Colon (tissue), 2 donors: Measurements from ENCODE around the gene RNF187.

Experiments
- FAIRE-seq: peaks from 2 replicates; lab custom pipeline; 2012; peaks lifted over from hg19 to GRCh38; lab: Jason Lieb, UNC
- donor health status: control.
- donor health status: control.

RNF187 gene

DNA sequence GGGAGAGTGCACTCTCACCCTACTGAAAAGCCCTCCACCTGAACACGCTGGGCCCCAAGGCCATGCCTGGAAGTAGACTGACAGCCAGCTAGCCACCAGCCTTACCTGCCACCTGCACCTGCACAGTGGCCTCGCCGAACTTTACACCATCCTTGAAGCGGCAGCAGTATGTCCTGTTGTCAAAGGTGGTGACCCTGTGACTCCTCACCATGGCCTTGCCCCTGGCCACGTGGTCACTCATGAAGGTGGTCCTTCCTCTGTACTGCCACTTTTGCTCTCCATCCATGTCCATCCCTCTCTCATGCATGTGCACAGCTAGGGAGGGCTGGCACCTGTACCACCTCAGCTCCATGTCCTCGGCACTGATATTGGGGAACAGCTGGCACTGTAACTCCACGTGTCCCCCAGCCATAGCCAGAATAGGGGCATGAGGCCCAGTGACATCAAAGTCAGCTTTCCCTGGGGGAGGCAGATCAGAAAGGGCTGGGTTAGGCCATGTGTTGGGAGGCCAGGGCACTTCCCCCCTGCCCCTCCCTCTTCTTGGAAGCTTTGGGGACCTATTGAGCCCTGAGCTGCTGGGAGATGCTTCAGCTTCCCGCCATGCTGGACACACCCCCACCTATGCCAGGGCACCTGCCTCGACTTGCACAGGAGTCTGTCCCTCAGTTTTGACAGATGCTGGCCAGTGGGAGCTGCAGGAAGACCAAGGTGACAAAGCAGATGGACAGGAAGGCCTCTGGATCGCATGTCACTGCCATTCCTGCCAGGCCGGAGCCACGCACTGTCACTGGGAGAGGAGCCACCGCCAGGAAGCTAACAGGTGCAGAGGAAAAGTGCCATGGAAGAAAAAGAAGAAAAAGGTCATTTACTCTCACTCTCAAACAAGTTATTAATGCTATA lies 24.6 kb downstream of the RNF187 start:
- FAIRE-seq: no peak

- FAIRE-seq: no peak
These were observed 25.6 kb downstream of the RNF187 start for GRCh38 chr1:228512781-228513198.

DNA sequence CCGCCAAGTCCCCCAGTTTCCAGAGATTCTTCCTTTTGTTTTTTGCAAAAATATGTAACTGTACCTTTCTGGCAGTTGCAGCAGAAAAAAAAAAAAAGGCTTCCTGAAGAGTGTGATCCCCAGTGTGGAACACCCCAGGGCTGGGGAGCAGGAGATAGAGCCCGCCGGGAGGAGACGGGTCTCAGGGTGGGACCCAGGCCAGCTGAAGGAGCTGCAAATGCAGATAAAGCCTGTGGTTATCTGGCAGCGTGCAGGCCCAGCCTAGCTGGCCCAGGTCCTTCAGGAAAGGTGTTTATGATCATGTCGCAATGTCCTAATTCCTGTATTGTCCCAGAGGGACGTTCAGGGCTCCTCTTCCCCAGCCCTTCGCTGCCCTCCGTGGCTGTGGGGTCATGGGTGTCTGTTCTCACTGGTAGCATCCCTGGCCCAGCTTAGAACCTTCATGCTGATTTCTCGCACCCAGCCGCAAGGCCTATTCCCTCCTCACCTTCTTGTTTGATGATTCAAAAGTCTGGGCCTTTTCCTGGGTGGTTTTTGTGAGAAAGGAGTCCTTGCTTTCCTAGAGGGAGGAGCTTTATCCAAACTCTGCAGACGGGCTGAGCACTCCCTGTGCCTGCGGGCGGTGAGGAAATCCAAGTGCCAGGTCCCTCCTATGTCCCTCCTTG lies 26.2 kb downstream of the RNF187 start:
- FAIRE-seq: no peak

- no peak for FAIRE-seq
These were observed 27.2 kb downstream of the RNF187 start for GRCh38 chr1:228514421-228514820.

DNA sequence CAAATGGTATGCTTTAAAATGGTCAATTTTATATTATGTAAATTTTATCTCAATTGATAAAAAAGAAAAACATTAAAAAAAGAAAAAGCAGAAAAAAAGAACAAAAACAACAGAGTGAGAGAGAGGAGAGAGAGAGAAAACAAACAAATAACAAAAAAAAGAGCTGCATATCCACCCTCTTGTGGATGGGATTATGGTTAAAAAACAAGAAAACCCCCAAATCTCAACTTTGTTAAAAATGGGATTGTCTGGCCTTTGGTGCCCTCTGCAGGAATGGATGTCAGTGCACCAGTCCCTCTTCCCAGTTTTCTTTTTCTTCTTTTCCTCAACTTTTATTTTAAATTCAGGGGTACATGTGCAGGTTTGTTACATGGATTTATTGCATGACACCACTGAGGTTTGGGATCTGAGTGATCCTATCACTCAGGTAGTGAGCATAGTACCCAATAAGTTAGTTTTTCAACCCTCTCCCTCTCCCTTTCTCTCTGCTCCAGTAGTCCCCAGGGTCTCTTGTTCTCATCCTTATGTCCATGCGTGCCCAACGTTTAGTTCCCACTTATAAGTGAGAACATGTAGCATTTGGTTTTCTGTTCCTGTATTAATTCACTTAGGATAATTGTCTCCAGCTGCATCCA lies 28.1 kb downstream of the RNF187 start:
- no peak for FAIRE-seq

DNA sequence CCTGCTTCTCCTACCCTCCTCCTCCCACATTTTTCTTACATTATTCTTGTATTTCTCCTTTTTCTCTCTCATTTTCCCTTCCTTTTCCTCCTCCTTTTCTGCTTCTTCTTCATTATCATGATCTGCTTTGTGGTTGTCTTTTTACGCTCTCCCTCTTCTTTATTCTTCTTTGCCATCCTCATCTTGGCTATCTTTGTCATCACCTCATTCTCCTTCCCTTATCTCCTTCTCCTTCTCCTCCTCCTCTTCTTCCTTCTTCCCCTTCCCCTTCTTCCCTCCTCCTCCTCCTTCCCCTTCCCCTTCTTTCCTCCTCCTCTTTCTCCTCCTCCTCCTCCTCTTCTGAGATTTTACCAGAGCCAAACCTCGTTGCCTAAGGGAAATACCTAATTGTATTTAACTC lies 30.5 kb downstream of the RNF187 start:
- FAIRE-seq: no peak

DNA sequence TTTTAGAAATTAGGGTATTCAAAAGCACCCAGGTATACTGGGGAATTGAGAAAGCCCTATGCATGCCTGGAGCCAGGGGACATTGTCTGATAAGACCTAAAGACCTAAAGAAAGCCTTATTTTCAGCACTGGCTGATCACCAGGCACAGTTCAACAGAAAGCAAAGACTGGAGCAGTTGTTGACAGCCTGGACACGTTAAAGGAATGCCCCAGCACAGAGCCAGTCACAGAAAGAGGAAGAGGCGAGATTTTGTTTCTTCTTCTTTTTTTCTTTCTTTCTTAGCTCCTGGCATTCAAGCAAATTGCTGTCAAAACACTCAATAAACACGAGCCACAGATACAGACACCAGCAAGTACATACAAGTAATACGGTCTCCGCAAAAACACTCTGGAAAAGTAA lies 40.4 kb downstream of the RNF187 start:
- FAIRE-seq: no peak

- FAIRE-seq: no peak
These were observed 41.4 kb downstream of the RNF187 start for GRCh38 chr1:228528612-228529011.

DNA sequence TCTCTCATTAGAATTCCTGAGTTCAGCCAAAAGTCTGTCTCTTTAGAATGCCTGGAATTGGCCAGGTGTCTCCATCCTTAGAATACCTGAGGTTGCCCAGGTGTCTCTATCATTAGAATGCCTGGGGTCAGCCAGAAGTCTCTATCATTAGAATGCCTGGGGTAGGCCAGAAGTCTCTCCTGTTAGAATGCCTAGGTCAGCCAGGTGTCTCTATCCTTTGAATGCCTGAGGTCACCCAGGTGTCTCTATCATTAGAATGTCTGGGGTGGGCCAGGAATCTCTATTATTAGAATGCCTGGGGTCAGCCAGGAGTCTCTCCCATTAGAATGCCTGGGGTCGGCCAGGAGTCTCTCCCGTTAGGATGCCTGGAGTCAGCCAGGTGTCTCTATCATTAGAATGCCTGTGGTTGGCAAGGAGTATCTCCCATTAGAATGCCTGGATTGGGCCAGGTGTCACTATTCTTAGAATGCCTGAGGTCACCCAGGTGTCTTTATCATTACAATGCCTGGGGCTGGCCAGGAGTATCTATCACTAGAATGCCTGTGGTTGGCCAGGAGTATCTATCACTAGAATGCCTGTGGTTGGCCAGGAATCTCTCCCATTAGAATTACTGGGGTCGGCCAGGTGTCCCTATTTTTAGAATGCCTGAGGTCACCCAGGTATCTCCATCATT lies 43.0 kb downstream of the RNF187 start:
- FAIRE-seq: no peak

- FAIRE-seq: no peak
These were observed 44.0 kb downstream of the RNF187 start for GRCh38 chr1:228530951-228531731.

GRCh38 chr1:228538831-228539230 lies 51.6 kb downstream of the RNF187 start:
- no peak for FAIRE-seq

GRCh38 chr1:228540161-228540917 lies 53.2 kb downstream of the RNF187 start:
- FAIRE-seq: no peak

DNA sequence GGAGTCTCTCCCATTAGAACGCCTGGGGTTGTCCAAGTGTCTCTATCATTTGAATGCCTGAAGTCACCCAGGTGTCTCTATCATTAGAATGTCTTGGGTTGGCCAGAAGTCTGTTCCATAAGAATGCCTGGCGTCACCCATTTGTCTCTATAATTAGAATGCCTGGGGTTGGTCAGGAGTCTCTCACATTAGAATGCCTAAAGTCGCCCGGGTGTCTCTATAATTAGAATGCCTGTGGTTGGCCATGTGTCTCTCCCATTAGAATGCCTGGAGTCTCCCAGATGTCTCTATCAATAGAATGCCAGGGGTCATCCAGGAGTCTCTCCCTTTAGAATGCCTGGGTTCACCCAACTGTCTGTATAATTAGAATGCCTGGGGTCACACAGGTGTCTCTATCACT lies 54.5 kb downstream of the RNF187 start:
- no peak for FAIRE-seq

DNA sequence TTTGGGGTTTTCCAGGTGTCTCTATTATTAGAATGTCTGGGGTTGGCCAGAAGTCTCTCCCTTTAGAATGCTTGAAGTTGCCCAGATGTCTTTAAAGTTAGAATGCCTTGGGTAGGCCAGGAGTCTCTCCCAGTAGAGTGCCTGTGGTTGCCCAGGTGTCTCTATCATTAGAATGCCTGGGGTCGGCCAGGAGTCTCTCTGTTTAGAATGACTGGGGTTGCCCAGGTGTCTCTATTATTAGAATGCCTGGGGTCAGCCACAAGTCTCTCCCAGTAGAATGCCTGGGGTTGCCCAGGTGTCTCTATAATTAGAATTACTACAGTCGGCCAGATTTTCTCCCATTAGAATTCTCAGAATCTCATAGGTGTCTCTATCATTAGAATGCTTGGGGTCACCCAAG lies 55.2 kb downstream of the RNF187 start:
- FAIRE-seq: no peak

GRCh38 chr1:228542981-228543380 lies 55.8 kb downstream of the RNF187 start:
- no peak for FAIRE-seq

- FAIRE-seq: no peak
These were observed 56.2 kb downstream of the RNF187 start for GRCh38 chr1:228543396-228543795.

GRCh38 chr1:228544021-228544850 lies 57.1 kb downstream of the RNF187 start:
- no peak for FAIRE-seq

- FAIRE-seq: no peak
These were observed 57.9 kb downstream of the RNF187 start for GRCh38 chr1:228544921-228545591.
